Mesendoderm (in vitro differentiated cells): ENCODE measurements around the gene ERCC1.

Experiments
- DNase-seq: peaks from one replicate; pipeline ENCODE4 v3.0.0; 2013
- H2AK5ac ChIP-seq: 2 replicates; pipeline ENCODE4 v1.6.1; 2013; ENCODE audit warnings: low read length, inconsistent platforms
- H2BK120ac ChIP-seq: 2 replicates; pipeline ENCODE4 v1.6.1; 2013; ENCODE audit warnings: low read depth, mild to moderate bottlenecking, low read length, moderate library complexity, mixed read lengths
- H2BK15ac ChIP-seq: replicated peaks from 2 replicates; pipeline ENCODE4 v1.6.1; 2013; ENCODE audit warnings: low read depth, mild to moderate bottlenecking, moderate library complexity
- H2BK5ac ChIP-seq: 2 replicates; pipeline ENCODE4 v1.6.1; 2013; ENCODE audit warnings: low read length, inconsistent platforms
- H3K18ac ChIP-seq: 2 replicates; pipeline ENCODE4 v1.6.1; 2013; ENCODE audit warnings: mild to moderate bottlenecking, low read length, mixed read lengths
- H3K23ac ChIP-seq: one replicate; pipeline ENCODE4 v1.6.1; 2013; ENCODE audit warnings: low read length
- H3K27ac ChIP-seq: 2 replicates; pipeline ENCODE4 v1.5.1; 2013; ENCODE audit warnings: low read depth, mild to moderate bottlenecking, inconsistent platforms, low read length, moderate library complexity
- H3K27me3 ChIP-seq: 2 replicates; pipeline ENCODE4 v1.6.1; 2013; ENCODE audit warnings: low read length, control low read depth, mild to moderate bottlenecking, inconsistent platforms; ENCODE audit not compliant: insufficient read depth, poor library complexity
- H3K36me3 ChIP-seq: 2 replicates; pipeline ENCODE4 v1.6.1; 2013; ENCODE audit warnings: low read length, inconsistent platforms; ENCODE audit not compliant: control insufficient read depth, insufficient read depth
- H3K4ac ChIP-seq: one replicate; pipeline ENCODE4 v1.6.1; 2013; ENCODE audit warnings: low read depth, mild to moderate bottlenecking, low read length, moderate library complexity
- H3K4me1 ChIP-seq: 2 replicates; pipeline ENCODE4 v1.6.1; 2013; ENCODE audit warnings: low read depth, low read length, inconsistent platforms; ENCODE audit not compliant: control insufficient read depth
- H3K4me2 ChIP-seq: 2 replicates; pipeline ENCODE4 v1.6.1; 2013; ENCODE audit warnings: low read length
- H3K4me3 ChIP-seq: 2 replicates; pipeline ENCODE4 v1.5.1; 2013; ENCODE audit warnings: mild to moderate bottlenecking, low read length
- H3K56ac ChIP-seq: one replicate; pipeline ENCODE4 v1.6.1; 2013; ENCODE audit warnings: low read length
- H3K79me1 ChIP-seq: 2 replicates; pipeline ENCODE4 v1.6.1; 2013; ENCODE audit warnings: low read length, inconsistent platforms
- H3K79me2 ChIP-seq: 2 replicates; pipeline ENCODE4 v1.6.1; 2013; ENCODE audit warnings: mild to moderate bottlenecking, low read length; ENCODE audit not compliant: control insufficient read depth, insufficient read depth
- H3K9ac ChIP-seq: 2 replicates; pipeline ENCODE4 v1.6.1; 2013; ENCODE audit warnings: low read length, inconsistent platforms
- H4K5ac ChIP-seq: one replicate; pipeline ENCODE4 v1.6.1; 2013; ENCODE audit warnings: low read length
- H4K8ac ChIP-seq: one replicate; pipeline ENCODE4 v1.6.1; 2013; ENCODE audit warnings: low read depth, mild to moderate bottlenecking, control low read depth, low read length, moderate library complexity
- WGBS: extraction: QIAGEN DNeasy Blood & Tissue Kit; methylation state at CpG from one replicate; pipeline ENCODE4 v1.1.7; 2013; ENCODE audit warnings: low lambda C conversion rate, missing lambda C conversion rate; ENCODE audit not compliant: insufficient coverage; ENCODE audit errors: extremely low coverage; 5-methylcytosine and 5-hydroxymethylcytosine counted together

Gene ERCC1

DNA sequence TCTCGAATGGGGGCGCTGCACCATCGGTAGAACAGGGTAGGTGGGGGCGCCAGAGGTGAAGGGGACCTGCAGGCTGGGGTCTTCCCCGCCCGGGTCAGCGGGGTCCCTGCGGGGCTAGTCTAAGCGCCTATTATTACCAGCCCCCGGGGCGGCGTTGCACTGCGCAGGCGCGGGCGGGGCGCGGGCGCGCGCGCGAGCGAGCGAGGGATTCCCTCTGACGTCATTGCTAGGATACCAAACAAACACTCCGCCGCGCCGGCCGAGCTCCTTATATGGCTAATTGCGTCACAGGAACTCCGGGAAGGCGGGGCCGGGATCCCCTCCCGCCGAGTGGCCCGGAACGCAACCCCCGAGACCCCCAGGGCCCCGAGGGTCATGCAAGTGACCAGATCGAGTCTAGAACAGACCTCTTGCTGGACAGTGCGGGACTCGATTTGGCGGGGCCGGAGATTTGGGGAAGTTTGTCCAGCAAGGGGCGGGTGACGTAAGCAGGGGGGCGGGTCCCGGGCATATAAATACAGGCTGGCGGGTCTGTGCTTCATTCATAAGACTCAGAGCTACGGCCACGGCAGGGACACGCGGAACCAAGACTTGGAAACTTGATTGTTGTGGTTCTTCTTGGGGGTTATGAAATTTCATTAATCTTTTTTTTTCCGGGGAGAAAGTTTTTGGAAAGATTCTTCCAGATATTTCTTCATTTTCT lies 43.9 kb upstream of the ERCC1 start, which contains the start of gene FOSB:
Gene FOSB (plus strand): TSS at position 541 of the 703 bp plus-strand sequence. CDS start 591 bp downstream, outside the sequence.
- Histone ChIP-seq H3K56ac (peak within 1 kb of the TSS; percentile 79), H3K23ac (peak within 1 kb of the TSS; percentile 85), H3K4ac (no peak within 1 kb of the TSS), H4K8ac (no peak within 1 kb of the TSS), H3K4me3 (peak within 1 kb of the TSS; percentile 53), H3K9ac (peak within 1 kb of the TSS; percentile 73), H3K27ac (no peak within 1 kb of the TSS), H3K79me1 (no peaks in the 10 kb centered on the region), H2BK15ac (no peak within 1 kb of the TSS), H2AK5ac (no peak within 1 kb of the TSS), H3K4me1 (peaks cover 1% of the 10 kb centered on the region), H3K79me2 (no peaks in the 10 kb centered on the region), H3K36me3 (no peaks in the 10 kb centered on the region), H3K18ac (no peak within 1 kb of the TSS), H2BK120ac (no peak within 1 kb of the TSS), H3K27me3 (no peaks in the 10 kb centered on the region), H3K4me2 (peak within 1 kb of the TSS; percentile 97), H4K5ac (no peak within 1 kb of the TSS), H2BK5ac (no peak within 1 kb of the TSS)
- peak; percentile 96 for DNase-seq
- WGBS = no CpG with 5 or more reads among the region's 56 CpGs

GRCh38 chr19:45467115-45467455 lies 43.4 kb upstream of the ERCC1 start:
- H3K4me1 ChIP-seq = peaks cover 1% of the 10 kb centered on the region
- H3K9ac ChIP-seq = peak overlapping the region; percentile 73
- no peak overlapping the region for H2BK5ac ChIP-seq
- no peaks in the 10 kb centered on the region for H3K79me2 ChIP-seq
- H2BK15ac ChIP-seq = no peak overlapping the region
- no peak overlapping the region for H2BK120ac ChIP-seq
- no peak overlapping the region for H3K4ac ChIP-seq
- H3K56ac ChIP-seq = peak overlapping the region; percentile 79
- no peaks in the 10 kb centered on the region for H3K27me3 ChIP-seq
- H2AK5ac ChIP-seq = no peak overlapping the region
- no peak overlapping the region for H3K18ac ChIP-seq
- H3K4me2 ChIP-seq = peak overlapping the region; percentile 96
- no peak overlapping the region for H4K5ac ChIP-seq
- peak overlapping the region; percentile 53 for H3K4me3 ChIP-seq
- no peak overlapping the region for H3K23ac ChIP-seq
- H3K36me3 ChIP-seq = no peaks in the 10 kb centered on the region
- peak; percentile 46 for DNase-seq
- H3K27ac ChIP-seq = no peak overlapping the region
- no peaks in the 10 kb centered on the region for H3K79me1 ChIP-seq
- H4K8ac ChIP-seq = no peak overlapping the region
- WGBS = no CpG with 5 or more reads among the region's 11 CpGs

GRCh38 chr19:45464852-45465441 lies 41.2 kb upstream of the ERCC1 start:
- H3K4ac ChIP-seq = no peak overlapping the region
- no peak overlapping the region for H2BK120ac ChIP-seq
- no peak overlapping the region for H3K27ac ChIP-seq
- no peak overlapping the region for H3K18ac ChIP-seq
- H3K23ac ChIP-seq = no peak overlapping the region
- DNase-seq = peak; percentile 70
- H3K27me3 ChIP-seq = no peaks in the 10 kb centered on the region
- H2AK5ac ChIP-seq = no peak overlapping the region
- no peak overlapping the region for H4K8ac ChIP-seq
- no peaks in the 10 kb centered on the region for H3K36me3 ChIP-seq
- no peaks in the 10 kb centered on the region for H3K79me1 ChIP-seq
- H3K4me2 ChIP-seq = no peak overlapping the region
- H3K79me2 ChIP-seq = no peaks in the 10 kb centered on the region
- no peak overlapping the region for H2BK5ac ChIP-seq
- H3K9ac ChIP-seq = no peak overlapping the region
- peak overlapping the region; percentile 12 for H3K56ac ChIP-seq
- peaks cover 1% of the 10 kb centered on the region for H3K4me1 ChIP-seq
- H2BK15ac ChIP-seq = no peak overlapping the region
- no peak overlapping the region for H3K4me3 ChIP-seq
- no CpG with 5 or more reads among the region's 8 CpGs for WGBS
- no peak overlapping the region for H4K5ac ChIP-seq

DNA sequence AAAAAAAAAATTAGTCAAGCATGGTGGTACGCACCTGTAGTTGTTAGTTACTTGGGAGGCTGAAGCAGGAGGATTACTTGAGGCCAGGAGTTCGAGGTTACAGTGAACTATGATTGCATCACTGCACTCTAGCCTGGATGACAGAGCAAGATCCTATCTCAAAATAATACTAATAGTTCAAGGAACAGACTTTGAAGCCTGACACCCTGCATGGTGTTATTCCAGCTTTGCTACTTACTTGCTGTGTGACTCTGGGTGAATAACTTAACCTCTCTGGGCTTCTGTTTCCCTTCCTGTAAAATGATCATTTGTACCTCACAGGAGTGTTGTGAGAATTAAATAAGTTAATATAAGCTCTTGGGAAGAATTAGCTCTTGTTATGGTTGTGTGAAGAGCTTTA lies 40.6 kb upstream of the ERCC1 start:
- Histone ChIP-seq H3K79me1 (no peaks in the 10 kb centered on the region), H3K4me3 (no peak overlapping the region), H3K27ac (no peak overlapping the region), H3K4me1 (peaks cover 1% of the 10 kb centered on the region), H3K9ac (no peak overlapping the region), H2AK5ac (no peak overlapping the region), H4K8ac (no peak overlapping the region), H2BK120ac (no peak overlapping the region), H4K5ac (no peak overlapping the region), H3K4me2 (no peak overlapping the region), H3K18ac (no peak overlapping the region), H3K56ac (no peak overlapping the region), H3K23ac (no peak overlapping the region), H2BK5ac (no peak overlapping the region), H3K4ac (no peak overlapping the region), H2BK15ac (no peak overlapping the region), H3K79me2 (no peaks in the 10 kb centered on the region), H3K27me3 (no peaks in the 10 kb centered on the region), H3K36me3 (no peaks in the 10 kb centered on the region)
- DNase-seq = no peak
- no CpG with 5 or more reads among the region's 2 CpGs for WGBS

GRCh38 chr19:45463241-45463640 lies 39.5 kb upstream of the ERCC1 start:
- Histone ChIP-seq H3K4me1 (peaks cover 1% of the 10 kb centered on the region), H3K36me3 (no peaks in the 10 kb centered on the region), H2BK5ac (no peak overlapping the region), H2BK15ac (no peak overlapping the region), H3K79me1 (no peaks in the 10 kb centered on the region), H4K8ac (no peak overlapping the region), H2AK5ac (no peak overlapping the region), H3K56ac (no peak overlapping the region), H3K23ac (no peak overlapping the region), H3K4me2 (no peak overlapping the region), H3K9ac (no peak overlapping the region), H3K18ac (no peak overlapping the region), H3K79me2 (no peaks in the 10 kb centered on the region), H3K27ac (no peak overlapping the region), H3K4ac (no peak overlapping the region), H2BK120ac (no peak overlapping the region), H3K4me3 (no peak overlapping the region), H4K5ac (no peak overlapping the region), H3K27me3 (no peaks in the 10 kb centered on the region)
- DNase-seq = no peak
- WGBS = no CpG with 5 or more reads among the region's 4 CpGs
